ENCODE results near the gene PHLPP1. TPM values are rescaled to one million over a fixed set of nuclear protein-coding genes. Genes with fewer than 3 reads are reported as not detected.

The PHLPP1 gene
- total and polyA plus RNA-seq, 2 of the 13 experiments (the other 11 are each of a cell fraction or from before 2014, with no cell fraction given): 9.8 to 18.5 TPM

DNA sequence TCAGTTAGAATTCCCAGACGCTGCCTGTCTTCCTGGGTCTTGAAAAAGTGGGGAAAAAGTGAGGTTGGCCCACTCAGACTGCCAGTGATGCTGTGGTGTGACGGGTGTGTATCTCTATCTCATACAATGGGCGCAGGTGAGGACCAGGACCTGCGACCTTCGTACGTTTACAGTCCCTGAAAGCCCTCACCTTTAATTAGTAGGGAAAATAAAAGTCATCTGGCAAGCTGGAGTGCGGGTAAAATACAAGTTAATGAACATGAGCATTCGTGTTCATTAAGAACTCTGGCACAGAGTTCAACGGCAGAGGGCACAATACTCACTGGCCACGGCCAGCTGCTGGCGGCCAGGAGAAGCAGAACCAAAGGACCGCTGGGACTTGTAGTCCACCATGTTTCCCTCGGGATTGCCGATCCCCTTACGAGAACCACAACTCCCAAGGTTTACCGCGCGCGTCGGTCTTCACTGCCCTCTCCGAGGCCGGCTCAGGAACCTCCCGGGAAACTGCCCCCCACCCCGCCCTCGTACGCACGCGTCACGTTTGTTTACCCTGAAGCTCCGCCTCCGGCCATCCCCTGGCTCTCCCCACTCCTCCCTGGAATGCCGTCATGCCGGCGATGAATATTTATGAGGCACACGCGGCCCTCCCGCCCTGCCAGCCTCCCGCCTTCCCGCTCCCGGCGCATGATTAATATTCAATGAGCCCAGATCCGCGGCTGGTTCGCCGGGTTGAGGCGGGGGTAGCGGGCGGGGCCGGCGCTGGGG is 488 bp upstream of the PHLPP1 start (continued):
- TF ChIP-seq ZSCAN31 (CRISPR knock-in tag; IDR thresholded peaks at IDR 0.05; ENCODE audit: low read depth): no peak
- TF ChIP-seq IKZF4 (CRISPR knock-in tag; IDR thresholded peaks at IDR 0.05; ENCODE audit: borderline replicate concordance, low read depth, not compliant biosample characterization): no peak
- TF ChIP-seq ZNF563 (CRISPR knock-in tag; IDR thresholded peaks at IDR 0.05): no peak
- TF ChIP-seq, protein P1, sequence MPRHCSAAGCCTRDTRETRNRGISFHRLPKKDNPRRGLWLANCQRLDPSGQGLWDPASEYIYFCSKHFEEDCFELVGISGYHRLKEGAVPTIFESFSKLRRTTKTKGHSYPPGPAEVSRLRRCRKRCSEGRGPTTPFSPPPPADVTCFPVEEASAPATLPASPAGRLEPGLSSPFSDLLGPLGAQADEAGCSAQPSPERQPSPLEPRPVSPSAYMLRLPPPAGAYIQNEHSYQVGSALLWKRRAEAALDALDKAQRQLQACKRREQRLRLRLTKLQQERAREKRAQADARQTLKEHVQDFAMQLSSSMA (CRISPR knock-in tag; IDR thresholded peaks at IDR 0.05): 0 out of 2 replicates have a peak, but pooled peaks have one; percentile 49
- TF ChIP-seq GTF3A (CRISPR knock-in tag; conservative IDR thresholded peaks at IDR 0.05): no peak
- TF ChIP-seq, protein P2, sequence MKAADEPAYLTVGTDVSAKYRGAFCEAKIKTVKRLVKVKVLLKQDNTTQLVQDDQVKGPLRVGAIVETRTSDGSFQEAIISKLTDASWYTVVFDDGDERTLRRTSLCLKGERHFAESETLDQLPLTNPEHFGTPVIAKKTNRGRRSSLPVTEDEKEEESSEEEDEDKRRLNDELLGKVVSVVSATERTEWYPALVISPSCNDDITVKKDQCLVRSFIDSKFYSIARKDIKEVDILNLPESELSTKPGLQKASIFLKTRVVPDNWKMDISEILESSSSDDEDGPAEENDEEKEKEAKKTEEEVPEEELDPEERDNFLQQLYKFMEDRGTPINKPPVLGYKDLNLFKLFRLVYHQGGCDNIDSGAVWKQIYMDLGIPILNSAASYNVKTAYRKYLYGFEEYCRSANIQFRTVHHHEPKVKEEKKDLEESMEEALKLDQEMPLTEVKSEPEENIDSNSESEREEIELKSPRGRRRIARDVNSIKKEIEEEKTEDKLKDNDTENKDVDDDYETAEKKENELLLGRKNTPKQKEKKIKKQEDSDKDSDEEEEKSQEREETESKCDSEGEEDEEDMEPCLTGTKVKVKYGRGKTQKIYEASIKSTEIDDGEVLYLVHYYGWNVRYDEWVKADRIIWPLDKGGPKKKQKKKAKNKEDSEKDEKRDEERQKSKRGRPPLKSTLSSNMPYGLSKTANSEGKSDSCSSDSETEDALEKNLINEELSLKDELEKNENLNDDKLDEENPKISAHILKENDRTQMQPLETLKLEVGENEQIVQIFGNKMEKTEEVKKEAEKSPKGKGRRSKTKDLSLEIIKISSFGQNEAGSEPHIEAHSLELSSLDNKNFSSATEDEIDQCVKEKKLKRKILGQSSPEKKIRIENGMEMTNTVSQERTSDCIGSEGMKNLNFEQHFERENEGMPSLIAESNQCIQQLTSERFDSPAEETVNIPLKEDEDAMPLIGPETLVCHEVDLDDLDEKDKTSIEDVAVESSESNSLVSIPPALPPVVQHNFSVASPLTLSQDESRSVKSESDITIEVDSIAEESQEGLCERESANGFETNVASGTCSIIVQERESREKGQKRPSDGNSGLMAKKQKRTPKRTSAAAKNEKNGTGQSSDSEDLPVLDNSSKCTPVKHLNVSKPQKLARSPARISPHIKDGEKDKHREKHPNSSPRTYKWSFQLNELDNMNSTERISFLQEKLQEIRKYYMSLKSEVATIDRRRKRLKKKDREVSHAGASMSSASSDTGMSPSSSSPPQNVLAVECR (CRISPR knock-in tag; IDR thresholded peaks at IDR 0.05; ENCODE audit: borderline replicate concordance): peak; percentile 64; the same call in 1 of the 2 replicates
- TF ChIP-seq, protein P3, sequence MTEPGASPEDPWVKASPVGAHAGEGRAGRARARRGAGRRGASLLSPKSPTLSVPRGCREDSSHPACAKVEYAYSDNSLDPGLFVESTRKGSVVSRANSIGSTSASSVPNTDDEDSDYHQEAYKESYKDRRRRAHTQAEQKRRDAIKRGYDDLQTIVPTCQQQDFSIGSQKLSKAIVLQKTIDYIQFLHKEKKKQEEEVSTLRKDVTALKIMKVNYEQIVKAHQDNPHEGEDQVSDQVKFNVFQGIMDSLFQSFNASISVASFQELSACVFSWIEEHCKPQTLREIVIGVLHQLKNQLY (CRISPR knock-in tag; IDR thresholded peaks at IDR 0.05): no peak; the same call in 1 of the 2 replicates
- no peak; the same call in 1 of the 2 replicates for TF ChIP-seq ZFP1 (CRISPR knock-in tag; IDR thresholded peaks at IDR 0.05)
- no peak for TF ChIP-seq ZSCAN29 (CRISPR knock-in tag; conservative IDR thresholded peaks at IDR 0.05)
- TF ChIP-seq MED8 (CRISPR knock-in tag; IDR thresholded peaks at IDR 0.05; ENCODE audit: insufficient replicate concordance): no peak
- TF ChIP-seq MAZ (IDR thresholded peaks at IDR 0.05; ENCODE audit: borderline replicate concordance, low read depth, low read length): peak; percentile 98; the same call in 1 of the 2 replicates
- TF ChIP-seq MAZ (CRISPR knock-in tag; IDR thresholded peaks at IDR 0.05; ENCODE audit: low read depth): peak; percentile 88
- TF ChIP-seq NPAS2 (CRISPR knock-in tag; IDR thresholded peaks at IDR 0.05; ENCODE audit: borderline replicate concordance): no peak
- TF ChIP-seq TMF1 (CRISPR knock-in tag; IDR thresholded peaks at IDR 0.05; ENCODE audit: low read depth): no peak
- TF ChIP-seq, protein P4, sequence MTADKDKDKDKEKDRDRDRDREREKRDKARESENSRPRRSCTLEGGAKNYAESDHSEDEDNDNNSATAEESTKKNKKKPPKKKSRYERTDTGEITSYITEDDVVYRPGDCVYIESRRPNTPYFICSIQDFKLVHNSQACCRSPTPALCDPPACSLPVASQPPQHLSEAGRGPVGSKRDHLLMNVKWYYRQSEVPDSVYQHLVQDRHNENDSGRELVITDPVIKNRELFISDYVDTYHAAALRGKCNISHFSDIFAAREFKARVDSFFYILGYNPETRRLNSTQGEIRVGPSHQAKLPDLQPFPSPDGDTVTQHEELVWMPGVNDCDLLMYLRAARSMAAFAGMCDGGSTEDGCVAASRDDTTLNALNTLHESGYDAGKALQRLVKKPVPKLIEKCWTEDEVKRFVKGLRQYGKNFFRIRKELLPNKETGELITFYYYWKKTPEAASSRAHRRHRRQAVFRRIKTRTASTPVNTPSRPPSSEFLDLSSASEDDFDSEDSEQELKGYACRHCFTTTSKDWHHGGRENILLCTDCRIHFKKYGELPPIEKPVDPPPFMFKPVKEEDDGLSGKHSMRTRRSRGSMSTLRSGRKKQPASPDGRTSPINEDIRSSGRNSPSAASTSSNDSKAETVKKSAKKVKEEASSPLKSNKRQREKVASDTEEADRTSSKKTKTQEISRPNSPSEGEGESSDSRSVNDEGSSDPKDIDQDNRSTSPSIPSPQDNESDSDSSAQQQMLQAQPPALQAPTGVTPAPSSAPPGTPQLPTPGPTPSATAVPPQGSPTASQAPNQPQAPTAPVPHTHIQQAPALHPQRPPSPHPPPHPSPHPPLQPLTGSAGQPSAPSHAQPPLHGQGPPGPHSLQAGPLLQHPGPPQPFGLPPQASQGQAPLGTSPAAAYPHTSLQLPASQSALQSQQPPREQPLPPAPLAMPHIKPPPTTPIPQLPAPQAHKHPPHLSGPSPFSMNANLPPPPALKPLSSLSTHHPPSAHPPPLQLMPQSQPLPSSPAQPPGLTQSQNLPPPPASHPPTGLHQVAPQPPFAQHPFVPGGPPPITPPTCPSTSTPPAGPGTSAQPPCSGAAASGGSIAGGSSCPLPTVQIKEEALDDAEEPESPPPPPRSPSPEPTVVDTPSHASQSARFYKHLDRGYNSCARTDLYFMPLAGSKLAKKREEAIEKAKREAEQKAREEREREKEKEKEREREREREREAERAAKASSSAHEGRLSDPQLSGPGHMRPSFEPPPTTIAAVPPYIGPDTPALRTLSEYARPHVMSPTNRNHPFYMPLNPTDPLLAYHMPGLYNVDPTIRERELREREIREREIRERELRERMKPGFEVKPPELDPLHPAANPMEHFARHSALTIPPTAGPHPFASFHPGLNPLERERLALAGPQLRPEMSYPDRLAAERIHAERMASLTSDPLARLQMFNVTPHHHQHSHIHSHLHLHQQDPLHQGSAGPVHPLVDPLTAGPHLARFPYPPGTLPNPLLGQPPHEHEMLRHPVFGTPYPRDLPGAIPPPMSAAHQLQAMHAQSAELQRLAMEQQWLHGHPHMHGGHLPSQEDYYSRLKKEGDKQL (CRISPR knock-in tag; IDR thresholded peaks at IDR 0.05; ENCODE audit: low read depth): no peak
- 0 out of 2 replicates have a peak, but pooled peaks have one; percentile 25 for TF ChIP-seq MTA1 (CRISPR knock-in tag; IDR thresholded peaks at IDR 0.05; ENCODE audit: borderline replicate concordance)
- TF ChIP-seq ZMYM4 (CRISPR knock-in tag; IDR thresholded peaks at IDR 0.05): peak; percentile 73
- no peak for TF ChIP-seq KDM1A (CRISPR knock-in tag; IDR thresholded peaks at IDR 0.05)
